Fibroblast of pulmonary artery (primary cell): ENCODE measurements around the gene RGS17.
"Not testable (repeated sequence)": the region's sequence is repeated elsewhere in the genome, so short reads cannot be mapped to it uniquely, and the experiment has no call there.

Source experiments
- DNase-seq: peaks from one replicate; pipeline ENCODE4 v3.0.0-alpha.2; 2010; ENCODE audit warnings: low read depth
- H3K4me3 ChIP-seq: replicated peaks from 2 replicates; pipeline ENCODE4 v1.5.1; 2011; ENCODE audit warnings: low read depth, mild to moderate bottlenecking, control low read depth, low read length, moderate library complexity
- TF ChIP-seq, protein P1 (sequence below): IDR thresholded peaks from 2 replicates; pipeline ENCODE4 v1.5.1; 2011; ENCODE audit warnings: mild to moderate bottlenecking, control low read depth, low read length, inconsistent platforms; ENCODE audit errors: missing control alignments

The RGS17 gene

GRCh38 chr6:153015094-153015640 lies 115.9 kb downstream of the RGS17 start:
- no peak overlapping the region for H3K4me3 ChIP-seq
- DNase-seq, result peak; percentile 42
- TF ChIP-seq, protein P1, sequence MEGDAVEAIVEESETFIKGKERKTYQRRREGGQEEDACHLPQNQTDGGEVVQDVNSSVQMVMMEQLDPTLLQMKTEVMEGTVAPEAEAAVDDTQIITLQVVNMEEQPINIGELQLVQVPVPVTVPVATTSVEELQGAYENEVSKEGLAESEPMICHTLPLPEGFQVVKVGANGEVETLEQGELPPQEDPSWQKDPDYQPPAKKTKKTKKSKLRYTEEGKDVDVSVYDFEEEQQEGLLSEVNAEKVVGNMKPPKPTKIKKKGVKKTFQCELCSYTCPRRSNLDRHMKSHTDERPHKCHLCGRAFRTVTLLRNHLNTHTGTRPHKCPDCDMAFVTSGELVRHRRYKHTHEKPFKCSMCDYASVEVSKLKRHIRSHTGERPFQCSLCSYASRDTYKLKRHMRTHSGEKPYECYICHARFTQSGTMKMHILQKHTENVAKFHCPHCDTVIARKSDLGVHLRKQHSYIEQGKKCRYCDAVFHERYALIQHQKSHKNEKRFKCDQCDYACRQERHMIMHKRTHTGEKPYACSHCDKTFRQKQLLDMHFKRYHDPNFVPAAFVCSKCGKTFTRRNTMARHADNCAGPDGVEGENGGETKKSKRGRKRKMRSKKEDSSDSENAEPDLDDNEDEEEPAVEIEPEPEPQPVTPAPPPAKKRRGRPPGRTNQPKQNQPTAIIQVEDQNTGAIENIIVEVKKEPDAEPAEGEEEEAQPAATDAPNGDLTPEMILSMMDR, result no peak

GRCh38 chr6:153013438-153013837 lies 117.6 kb downstream of the RGS17 start:
- no peak overlapping the region for H3K4me3 ChIP-seq
- TF ChIP-seq, protein P1, result no peak
- DNase-seq, result peak; percentile 28

- TF ChIP-seq, protein P1, result no peak
- no peak overlapping the region for H3K4me3 ChIP-seq
- no peak for DNase-seq
Measured at GRCh38 chr6:153012856-153013255, 118.2 kb downstream of the RGS17 start.

DNA sequence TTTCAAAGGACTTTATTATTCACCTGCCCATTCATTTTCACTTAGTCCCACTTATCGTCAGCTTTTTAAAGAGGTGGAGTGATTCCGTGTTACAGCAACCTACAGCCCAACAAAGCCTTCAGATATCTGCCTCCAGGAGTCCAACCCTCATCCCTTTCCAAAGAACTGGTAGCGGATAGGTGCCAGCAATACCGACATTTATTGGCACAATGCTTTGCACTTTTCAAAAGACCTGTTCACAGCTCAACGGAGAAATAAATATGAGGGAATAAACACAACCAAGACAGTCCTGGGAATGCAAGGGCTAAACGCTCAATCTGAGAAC lies 127.8 kb downstream of the RGS17 start:
- H3K4me3 ChIP-seq, result peak overlapping the region; percentile 84
- no peak for DNase-seq
- TF ChIP-seq, protein P1, result no peak

GRCh38 chr6:153002613-153003365 lies 128.3 kb downstream of the RGS17 start, which contains the start of gene MTRF1L:
TSS of gene MTRF1L (minus strand) at chr6:153002709. CDS start at chr6:153002685, 24 bp downstream.
- TF ChIP-seq, protein P1, result no peak
- peak within 1 kb of the TSS; percentile 84 for H3K4me3 ChIP-seq
- peak; percentile 98 for DNase-seq

DNA sequence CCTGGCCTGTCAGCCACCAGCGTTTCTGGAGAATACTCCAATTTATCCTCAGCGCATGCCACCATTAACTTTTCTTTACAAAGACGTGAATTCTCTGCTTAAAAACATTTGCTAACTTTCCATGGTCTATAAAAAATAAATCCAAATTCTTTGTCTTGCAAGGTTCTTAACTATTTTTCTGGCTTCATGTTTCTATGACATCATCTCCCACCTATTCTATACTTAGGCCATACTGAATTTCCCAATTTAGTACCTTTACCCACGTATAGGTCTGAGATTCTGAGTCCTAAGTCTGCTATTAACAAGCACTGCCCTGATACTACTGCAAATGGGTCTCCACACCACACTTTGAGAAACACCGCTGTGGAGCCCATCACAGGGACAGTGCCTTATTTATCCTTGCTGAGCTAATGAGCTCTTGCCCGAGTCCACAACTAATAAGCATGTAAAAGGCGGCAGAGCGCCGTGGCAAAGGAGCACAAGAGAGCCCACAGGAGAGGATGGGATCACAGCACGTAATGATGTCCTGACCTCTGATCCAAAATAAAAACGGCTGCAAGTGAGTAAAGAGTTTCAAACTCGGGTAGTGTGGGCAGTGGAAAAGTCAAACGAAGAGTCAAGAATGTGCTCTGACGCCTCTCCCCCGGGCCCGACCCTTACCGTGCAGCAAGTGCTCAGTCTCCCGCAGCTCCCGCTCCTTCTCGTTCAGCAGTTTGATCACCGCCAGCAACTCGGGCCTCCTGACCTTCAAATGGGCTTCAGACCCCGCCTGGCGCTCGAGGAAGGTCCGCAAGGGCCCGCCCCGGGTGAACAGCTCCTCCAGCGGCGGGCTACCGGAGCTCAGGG lies 129.1 kb downstream of the RGS17 start:
- TF ChIP-seq, protein P1, result no peak
- peak overlapping the region; percentile 84 for H3K4me3 ChIP-seq
- no peak for DNase-seq

DNA sequence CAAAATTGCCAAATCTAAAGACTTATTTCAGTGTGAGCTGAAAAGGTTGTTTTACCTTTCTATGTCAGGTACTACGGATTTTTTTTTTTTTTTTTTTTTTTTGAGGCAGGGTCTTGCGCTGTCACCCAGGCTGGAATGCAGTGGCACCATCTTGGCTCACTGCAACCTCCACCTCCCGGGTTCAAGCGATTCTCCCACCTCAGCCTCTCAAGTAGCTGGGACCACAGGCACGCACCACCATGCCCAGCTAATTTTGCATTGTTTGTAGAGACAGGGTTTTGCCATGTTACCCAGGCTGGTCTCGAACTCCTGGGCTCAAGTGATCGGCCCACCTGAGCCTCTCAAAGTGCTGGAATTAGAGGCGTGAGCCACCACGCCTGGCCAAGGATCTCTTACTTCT lies 130.3 kb downstream of the RGS17 start:
- peak overlapping the region; percentile 84 for H3K4me3 ChIP-seq
- not testable (repeated sequence) for DNase-seq
